NCI-H2029 (cell line): ENCODE data around the gene FOXO6.
A peak's percentile ranks its signal among the peaks of the same experiment; 100 is the strongest.

Experiments used
- DNase-seq: peaks from one replicate; lab custom pipeline; 2025; lab: John Stamatoyannopoulos, UW

FOXO6 gene

GRCh38 chr1:41360786-41361494 is at the start of gene FOXO6:
FOXO6 (plus strand) TSS chr1:41361434.
- DNase-seq: peak; percentile 100

GRCh38 chr1:41312991-41313645 is 48.1 kb upstream of the FOXO6 start:
- DNase-seq: no peak

GRCh38 chr1:41313661-41314131 is 47.5 kb upstream of the FOXO6 start:
- DNase-seq: peak; percentile 69

- DNase-seq: no peak
Measured at GRCh38 chr1:41314376-41315145, 46.7 kb upstream of the FOXO6 start.

GRCh38 chr1:41315146-41315822 is 46.0 kb upstream of the FOXO6 start:
- DNase-seq: no peak

- no peak for DNase-seq
Measured at GRCh38 chr1:41315871-41316270, 45.4 kb upstream of the FOXO6 start.

GRCh38 chr1:41317361-41317760 is 43.9 kb upstream of the FOXO6 start:
- no peak for DNase-seq

- DNase-seq: no peak
Measured at GRCh38 chr1:41318135-41318534, 43.1 kb upstream of the FOXO6 start.

GRCh38 chr1:41319106-41319755 is 42.0 kb upstream of the FOXO6 start:
- no peak for DNase-seq

- no peak for DNase-seq
Measured at GRCh38 chr1:41319807-41320711, 41.2 kb upstream of the FOXO6 start.

GRCh38 chr1:41320895-41321676 is 40.1 kb upstream of the FOXO6 start:
- no peak for DNase-seq

- no peak for DNase-seq
Measured at GRCh38 chr1:41322101-41322661, 39.1 kb upstream of the FOXO6 start.

- peak; percentile 92 for DNase-seq
Measured at GRCh38 chr1:41322835-41323234, 38.4 kb upstream of the FOXO6 start.

- DNase-seq: no peak
Measured at GRCh38 chr1:41323243-41323642, 38.0 kb upstream of the FOXO6 start.

- DNase-seq: no peak
Measured at GRCh38 chr1:41325801-41326200, 35.4 kb upstream of the FOXO6 start.

GRCh38 chr1:41327383-41327999 is 33.7 kb upstream of the FOXO6 start:
- no peak for DNase-seq

GRCh38 chr1:41328001-41328615 is 33.1 kb upstream of the FOXO6 start:
- no peak for DNase-seq

- no peak for DNase-seq
Measured at GRCh38 chr1:41328780-41329640, 32.2 kb upstream of the FOXO6 start.
